AG10803 (cell line): ENCODE measurements around the gene CCNY.

Experiments used
- DNase-seq: peaks from one replicate; pipeline ENCODE4 v3.0.0; 2010; ENCODE audit warnings: low read depth
- H3K4me3 ChIP-seq: 2 replicates; pipeline ENCODE4 v1.5.1; 2011; ENCODE audit warnings: mild to moderate bottlenecking, low read length, control low read depth
- CTCF ChIP-seq: conservative IDR thresholded peaks from 2 replicates; pipeline ENCODE4 v1.5.1; 2011; ENCODE audit warnings: mild to moderate bottlenecking, low read length, control low read depth, inconsistent platforms

The CCNY gene

GRCh38 chr10:35552650-35553342 is 216.5 kb downstream of the CCNY start:
- DNase-seq = no peak
- no peak for TF ChIP-seq CTCF
- no peak overlapping the region for H3K4me3 ChIP-seq

DNA sequence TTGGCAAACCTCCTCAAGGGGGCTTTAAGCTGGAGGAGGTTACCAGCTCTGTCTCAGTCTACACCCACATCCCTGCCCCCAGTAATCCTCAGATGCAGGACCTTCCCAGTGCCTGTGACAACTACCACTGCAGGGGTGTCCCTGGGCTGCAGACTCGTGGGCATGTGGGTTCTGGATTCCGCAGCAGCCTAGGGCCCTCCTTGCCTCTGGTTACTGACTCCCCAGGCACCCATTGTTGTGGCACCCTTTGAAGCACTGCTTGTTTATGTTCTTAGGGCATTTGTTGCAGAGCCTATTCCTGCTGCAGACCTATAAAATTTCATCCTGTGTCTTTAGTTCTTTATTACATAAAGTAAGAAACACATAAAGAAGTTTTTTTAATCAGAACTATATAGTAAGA is 217.7 kb downstream of the CCNY start:
- no peak overlapping the region for H3K4me3 ChIP-seq
- TF ChIP-seq CTCF = no peak
- no peak for DNase-seq

DNA sequence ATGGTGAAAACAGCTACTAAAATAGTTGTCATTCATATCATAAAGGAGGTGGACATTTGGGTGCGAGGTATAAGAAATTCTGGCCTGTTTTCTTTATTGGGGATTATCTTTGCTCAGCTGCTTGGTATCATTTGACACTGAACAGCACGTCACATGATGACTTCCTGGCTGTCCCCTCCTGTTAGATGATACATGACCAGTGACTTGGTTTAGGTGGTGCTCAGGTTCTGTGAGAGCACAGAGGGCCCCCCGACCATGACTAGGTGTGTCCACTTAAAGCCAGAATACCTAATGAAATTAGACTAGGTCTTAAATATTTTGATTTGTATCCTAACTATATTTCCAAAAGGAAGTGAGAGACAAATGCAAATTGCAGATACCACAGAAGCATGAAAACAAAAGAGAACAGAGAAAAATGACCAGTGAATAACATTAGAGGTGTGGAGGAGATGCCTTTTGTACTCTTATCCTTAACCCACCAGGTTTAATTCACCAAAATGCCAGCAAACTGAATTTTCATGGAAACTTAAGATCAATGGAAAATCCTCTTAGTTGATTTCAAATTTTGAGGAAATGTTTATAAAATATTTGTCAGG is 218.2 kb downstream of the CCNY start:
- DNase-seq = no peak
- TF ChIP-seq CTCF = no peak
- H3K4me3 ChIP-seq = no peak overlapping the region

GRCh38 chr10:35555962-35556930 is 219.9 kb downstream of the CCNY start:
- no peak for DNase-seq
- no peak overlapping the region for H3K4me3 ChIP-seq
- no peak for TF ChIP-seq CTCF

GRCh38 chr10:35558276-35558675 is 222.0 kb downstream of the CCNY start:
- H3K4me3 ChIP-seq = no peak overlapping the region
- TF ChIP-seq CTCF = no peak
- DNase-seq = no peak

DNA sequence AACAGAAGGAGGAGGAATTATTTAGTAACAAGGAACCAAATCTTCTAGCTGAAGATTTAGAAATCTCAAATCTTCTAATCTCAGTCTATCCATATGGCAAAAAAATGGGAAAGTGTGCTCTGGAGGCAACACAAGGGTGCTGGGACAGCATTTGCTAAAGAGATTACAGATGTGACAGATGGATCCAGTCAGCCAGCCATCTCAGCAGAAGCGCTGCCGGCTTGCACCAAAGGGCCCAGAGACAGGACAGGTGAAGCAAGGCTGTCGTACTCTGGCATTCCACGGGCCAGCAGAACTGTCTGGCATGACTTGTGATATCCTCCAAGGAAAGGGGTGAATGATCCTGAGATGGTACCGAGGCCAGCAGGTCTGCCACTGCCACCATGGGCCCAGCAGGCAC is 223.1 kb downstream of the CCNY start:
- H3K4me3 ChIP-seq = no peak overlapping the region
- no peak for DNase-seq
- TF ChIP-seq CTCF = no peak
